MM.1S (cell line): ENCODE results near the gene TRIM75.

Source experiments
- EZH2 ChIP-seq: fragments of 300-600 bp; sonication (generic); optimal IDR thresholded peaks from 2 replicates; pipeline ENCODE3; 2017; ENCODE audit warnings: low read depth, mild to moderate bottlenecking, antibody characterized with exemption, low read length, mixed read lengths
- EZH2phosphoT487 ChIP-seq: fragments of 300-600 bp; sonication (generic); IDR thresholded peaks from 2 replicates; pipeline ENCODE4 v1.6.1; 2018; ENCODE audit warnings: antibody characterized with exemption, low read length

DNA sequence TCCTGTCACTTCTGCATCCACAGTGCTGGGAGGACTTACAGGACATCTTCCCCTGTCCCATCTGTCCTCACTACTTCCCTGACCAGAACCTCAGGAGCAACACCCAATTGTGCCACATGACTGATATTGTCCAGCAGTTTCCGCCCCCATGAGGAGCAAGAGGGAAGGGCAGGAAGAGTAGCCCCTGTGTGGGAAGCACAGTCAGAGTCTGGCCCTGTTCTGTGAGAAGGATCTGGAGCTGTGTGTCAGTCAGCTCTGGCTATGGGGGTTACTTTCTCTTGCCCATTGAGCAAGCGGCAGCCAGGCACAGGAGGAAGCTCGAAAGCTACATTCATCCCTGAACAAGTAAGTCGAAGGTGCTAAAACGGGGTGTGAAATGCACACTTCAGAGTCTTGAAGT, 36.7 kb upstream of the TRIM75 start:
- TF ChIP-seq EZH2phosphoT487: no peak
- no peak for TF ChIP-seq EZH2
